ENCODE data around the gene APEX1.

- TF ChIP-seq CTCF (conservative IDR thresholded peaks at IDR 0.05) (no peak), EZH2 (IDR thresholded peaks at IDR 0.05; ENCODE audit: low read depth) (no peak)
Measured at GRCh38 chr14:20427231-20428009, 27.6 kb upstream of the APEX1 start.

Data from PC-9 (cell line).